GM21367 (cell line): Measurements from ENCODE around the gene CDK4.

Experiments used
- ATAC-seq: cut with Tn5 transposase; IDR thresholded peaks from one replicate; pipeline ENCODE4 v1.9.1; 2021; ENCODE audit not compliant: unreplicated experiment

The CDK4 gene

GRCh38 chr12:57772429-57773322 is 20.6 kb upstream of the CDK4 start, which contains the start of gene EEF1AKMT3:
Gene EEF1AKMT3 (plus strand): TSS chr12:57772614. CDS start chr12:57772725, 111 bp downstream.
- peak; percentile 29 for ATAC-seq

- peak; percentile 72 for ATAC-seq
These were observed 19.8 kb upstream of the CDK4 start, which contains the start of gene METTL1 for GRCh38 chr12:57771873-57772428. Gene METTL1 (minus strand): TSS chr12:57772105. CDS start chr12:57772083, 22 bp downstream.

GRCh38 chr12:57771236-57771872 is 19.2 kb upstream of the CDK4 start:
- ATAC-seq, result peak; percentile 54

- no peak for ATAC-seq
These were observed 18.6 kb upstream of the CDK4 start for GRCh38 chr12:57770734-57771133.

GRCh38 chr12:57769594-57769993 is 17.5 kb upstream of the CDK4 start:
- ATAC-seq, result no peak

DNA sequence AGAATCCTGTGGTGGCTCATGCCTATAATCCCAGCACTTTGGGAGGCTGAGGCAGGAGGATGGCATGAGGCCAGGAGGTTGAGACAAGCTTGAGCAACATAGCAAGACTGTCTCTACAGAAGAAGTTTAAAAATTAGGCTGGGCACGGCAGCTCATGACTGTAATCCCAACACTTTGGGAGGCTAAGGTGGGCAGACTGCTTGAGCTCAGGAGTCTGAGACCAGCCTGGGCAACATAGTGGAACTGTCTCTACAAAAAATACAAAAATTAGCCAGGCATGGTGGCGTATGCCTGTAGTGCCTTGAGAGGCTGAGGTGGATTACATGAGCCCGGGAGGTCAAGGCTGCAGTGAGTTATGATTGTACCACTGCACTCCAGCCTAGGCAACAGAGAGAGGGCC is 15.8 kb upstream of the CDK4 start:
- ATAC-seq, result no peak

DNA sequence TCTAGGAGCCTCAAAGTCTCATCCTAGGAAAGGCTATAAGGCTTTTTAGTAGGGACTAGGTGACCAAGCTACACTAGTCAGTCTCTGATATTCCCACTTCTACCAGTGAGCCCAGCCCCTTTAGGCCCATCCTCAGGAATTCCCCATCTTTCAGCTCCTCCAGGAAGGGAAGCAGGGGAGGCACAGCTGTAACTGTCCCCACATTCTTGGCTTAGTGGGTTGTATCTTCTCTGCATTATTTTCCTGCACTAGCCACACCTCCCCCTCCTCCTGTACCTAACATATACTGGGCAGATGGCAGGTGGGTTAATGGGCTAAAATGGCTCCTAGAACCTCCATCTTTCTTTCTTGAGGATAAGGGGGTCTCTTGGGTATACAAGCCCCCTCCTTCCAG is 15.2 kb upstream of the CDK4 start:
- ATAC-seq, result no peak

DNA sequence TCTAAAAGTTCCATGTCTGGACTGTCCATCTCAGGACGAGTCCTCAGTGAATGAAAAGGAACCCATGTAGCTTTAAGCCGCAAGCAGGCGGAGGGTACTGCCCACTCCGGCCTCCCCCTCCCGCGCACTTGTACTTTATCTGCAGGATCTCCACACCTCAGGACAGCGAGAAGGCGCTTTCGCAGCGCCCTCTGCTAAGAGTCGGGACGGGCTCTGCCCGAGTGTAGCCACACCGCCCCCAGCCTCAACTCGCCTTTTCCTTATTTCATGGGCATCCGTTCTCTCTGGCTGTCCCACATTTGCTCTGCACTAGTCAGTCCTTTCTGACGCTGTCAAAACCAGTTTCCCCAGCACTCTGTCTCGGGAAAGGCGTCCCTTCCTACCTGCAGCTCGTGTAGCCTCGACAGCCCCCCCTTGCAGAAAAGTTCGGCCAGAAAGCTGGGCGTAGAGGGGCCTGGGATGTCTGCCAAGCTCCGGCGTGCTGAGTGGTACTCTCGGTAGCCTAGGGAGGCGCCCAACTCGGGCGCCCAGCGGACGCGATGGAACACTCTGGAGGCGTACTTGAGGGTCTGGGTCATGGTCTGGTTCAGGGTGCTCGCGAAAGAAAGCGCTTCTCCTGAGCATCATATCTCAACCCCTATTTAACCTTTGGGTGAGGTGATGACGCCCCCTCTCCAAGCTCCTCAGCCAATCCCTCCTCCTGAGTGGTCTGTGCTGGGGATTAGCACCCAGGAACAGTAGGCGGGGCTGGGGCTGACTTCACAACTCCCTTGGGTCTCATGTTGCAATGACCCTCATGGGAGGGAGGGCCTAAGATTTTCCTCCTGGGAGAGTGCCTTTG is 14.6 kb upstream of the CDK4 start, which contains the start of gene CYP27B1:
Gene CYP27B1 (minus strand): TSS at position 615 of the 841 bp plus-strand sequence. CDS start 37 bp downstream, at position 578.
- ATAC-seq, result no peak

DNA sequence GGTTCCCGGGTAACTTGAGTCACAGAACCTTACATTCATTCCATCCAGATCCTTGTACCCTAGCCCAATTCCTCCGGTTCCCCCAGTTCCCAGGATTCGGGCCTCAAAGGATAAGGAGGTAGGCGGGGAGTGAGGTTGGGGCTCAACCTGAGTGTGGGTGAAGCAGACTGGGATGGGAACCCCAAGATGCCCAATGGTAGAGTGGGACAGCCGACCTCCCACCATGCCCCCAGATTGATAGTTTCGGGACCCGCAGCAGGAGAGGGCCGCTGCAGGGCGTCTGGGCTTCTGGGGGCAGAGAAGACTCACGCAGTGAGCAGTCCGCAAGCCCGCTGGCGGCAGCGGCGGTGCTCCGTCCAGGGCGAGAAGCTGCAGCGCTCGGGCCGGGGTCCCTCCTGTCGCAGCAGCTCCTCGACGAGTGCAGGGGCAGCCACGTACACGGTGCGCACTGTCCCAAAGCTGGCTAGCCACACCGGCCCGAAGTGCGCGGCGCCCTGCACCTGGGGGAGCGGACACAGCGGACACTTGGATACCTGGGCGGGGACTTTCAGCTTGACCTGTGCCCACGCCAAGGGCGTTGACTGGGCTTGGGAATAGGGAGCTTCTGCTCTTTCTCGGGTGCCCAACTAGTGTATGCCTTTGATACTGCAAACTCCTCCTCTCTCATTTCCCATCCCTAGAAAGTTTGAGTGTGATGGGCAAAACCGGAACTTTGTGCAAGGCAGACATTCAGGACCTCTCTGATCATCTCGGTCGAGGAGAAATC is 13.8 kb upstream of the CDK4 start:
- ATAC-seq, result no peak

DNA sequence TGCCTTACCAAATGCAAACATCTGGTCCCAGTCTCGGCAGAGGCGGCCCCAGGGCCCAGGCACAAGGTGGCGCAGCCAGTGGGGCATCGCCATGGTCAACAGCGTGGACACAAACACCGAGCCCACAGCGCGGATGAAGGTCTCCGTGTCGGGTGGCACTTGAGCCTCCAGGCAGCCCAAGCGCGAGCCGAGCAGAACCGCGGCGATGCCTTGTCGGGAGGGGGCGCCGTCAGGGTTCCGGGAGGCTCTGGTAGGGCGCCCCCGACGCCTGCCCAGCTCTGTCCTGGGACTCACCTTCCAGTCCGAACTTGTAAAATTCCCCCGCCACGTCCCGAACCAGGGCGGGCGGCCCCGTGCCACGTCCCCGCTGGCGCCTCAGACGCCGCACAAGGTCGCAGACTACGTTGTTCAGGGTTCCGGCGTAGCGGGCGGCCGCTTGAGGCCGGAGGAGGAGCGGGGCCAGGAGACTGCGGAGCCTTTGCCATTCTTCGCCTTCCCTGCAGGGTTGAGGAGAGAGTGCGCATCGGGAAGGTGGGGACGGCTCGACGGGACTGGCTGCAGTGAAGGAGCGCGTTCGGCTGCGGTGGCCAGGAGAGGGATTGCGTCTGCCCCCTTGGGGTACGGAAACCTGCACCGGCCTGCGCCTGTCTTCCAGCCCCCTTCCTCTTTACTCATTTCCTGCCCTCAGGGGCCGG is 13.0 kb upstream of the CDK4 start:
- ATAC-seq, result peak; percentile 50

DNA sequence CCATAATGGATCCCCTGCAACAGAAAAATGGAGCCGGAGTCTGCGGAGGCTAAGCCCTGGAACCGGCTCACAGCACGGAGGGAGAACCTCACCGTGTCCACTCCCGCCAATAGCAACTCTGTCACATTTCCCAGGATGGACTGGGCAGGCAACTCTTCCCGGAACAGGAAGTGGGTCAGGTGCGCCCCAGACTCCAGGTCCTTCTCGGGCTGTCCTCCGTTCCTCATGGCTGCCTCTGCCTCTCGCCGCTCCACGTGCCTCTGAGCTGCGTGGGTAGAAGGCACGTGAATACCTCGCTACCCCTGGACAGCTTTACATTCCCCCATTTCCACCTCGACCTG is 12.5 kb upstream of the CDK4 start:
- peak; percentile 16 for ATAC-seq

GRCh38 chr12:57763881-57764661 is 12.0 kb upstream of the CDK4 start:
- ATAC-seq, result no peak

DNA sequence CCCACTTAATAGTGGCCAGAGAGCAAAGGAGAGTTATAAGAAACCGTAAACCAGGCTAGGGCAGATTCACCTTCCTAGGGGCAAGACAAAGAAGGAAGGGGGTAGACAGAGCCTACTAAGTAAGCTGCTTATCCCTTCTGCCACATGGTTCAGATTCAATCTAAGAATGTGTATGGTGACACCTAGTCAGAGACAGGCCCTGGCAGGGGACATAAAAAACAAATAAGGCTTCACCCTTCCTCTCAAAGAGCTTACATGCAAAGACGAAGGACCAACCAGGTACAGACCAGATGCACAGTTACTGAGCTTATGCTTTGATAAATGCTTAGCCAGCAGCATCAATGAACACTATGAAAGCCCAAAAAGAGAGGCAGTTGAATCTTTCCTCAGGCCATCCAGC is 10.4 kb upstream of the CDK4 start:
- ATAC-seq, result no peak

- no peak for ATAC-seq
These were observed 9.4 kb upstream of the CDK4 start for GRCh38 chr12:57761391-57761998.

DNA sequence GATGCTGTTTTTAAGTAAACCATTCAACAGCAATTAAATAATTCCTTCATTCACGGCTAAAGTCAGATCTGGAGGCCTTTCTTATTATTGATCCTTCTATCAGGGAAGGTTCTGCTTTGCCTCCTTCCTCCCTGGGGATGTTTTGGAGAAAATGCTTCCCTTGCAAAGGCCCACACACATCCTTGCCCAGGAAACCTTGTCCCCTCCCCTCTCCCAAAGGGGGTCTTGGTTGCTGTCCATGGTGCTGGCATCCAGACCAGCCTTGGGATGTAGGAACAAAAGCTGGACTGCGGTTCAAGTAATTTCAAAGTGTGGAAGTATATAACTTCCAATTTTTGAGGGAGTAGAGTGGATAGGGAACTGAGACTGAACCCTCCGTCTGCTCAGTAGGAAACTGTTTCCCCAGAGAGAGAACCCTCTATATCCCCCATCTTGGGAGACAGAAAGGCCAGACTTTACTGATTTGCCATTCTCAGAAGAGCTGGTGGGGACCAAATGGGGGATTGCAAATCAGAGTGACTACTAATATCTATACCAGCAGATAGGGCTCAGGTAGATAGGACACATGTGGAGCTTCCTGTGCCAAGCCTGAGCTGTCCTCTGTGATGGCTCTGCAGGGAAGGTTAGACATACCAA is 8.4 kb upstream of the CDK4 start:
- ATAC-seq, result no peak

GRCh38 chr12:57759360-57759980 is 7.4 kb upstream of the CDK4 start:
- ATAC-seq, result no peak

GRCh38 chr12:57758552-57759359 is 6.6 kb upstream of the CDK4 start:
- ATAC-seq, result no peak
